Epidermal melanocyte (primary cell): ENCODE results near the gene U2AF2.

ENCODE experiments used
- DNase-seq: peaks from one replicate; pipeline ENCODE4 v3.0.0; 2011; ENCODE audit warnings: low spot score; ENCODE audit not compliant: insufficient read length

Gene U2AF2

DNA sequence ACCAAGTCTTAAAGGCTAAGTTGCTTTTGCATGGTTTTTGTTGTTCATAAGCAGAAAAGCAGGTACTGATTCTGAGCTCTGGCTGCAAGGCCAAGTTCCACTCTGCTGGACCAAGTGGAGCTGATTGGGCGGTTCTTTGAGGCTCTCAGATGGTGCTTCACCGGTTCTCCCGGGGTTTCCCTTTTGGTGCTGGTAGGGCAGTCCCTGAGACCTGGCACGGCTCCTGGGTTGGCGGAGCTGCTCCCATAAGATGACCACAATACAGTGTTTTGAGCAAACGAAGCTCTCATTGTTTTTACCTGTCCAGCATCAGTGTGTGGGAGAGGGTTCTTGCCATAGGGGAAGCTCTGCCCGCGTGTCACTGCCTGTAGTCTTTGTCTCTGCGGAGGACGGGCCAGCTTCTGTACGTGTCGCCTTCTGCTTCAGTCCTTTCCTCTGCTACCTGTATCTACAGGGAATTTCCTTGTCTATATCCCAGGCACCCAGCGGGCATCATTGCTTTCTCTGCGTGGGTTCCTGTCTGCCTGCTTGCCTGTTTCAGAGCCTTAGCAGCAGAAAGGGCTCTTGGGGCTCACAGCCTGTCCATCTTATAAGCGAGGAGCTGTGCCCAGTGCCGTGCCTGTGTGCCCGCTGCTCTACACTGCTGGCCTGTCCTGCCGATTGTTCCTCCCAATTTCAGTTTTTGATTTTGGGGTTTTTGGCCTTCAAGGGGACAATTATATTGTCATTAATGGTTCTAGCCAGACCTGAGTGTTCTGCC is 2.3 kb downstream of the U2AF2 start:
- no peak for DNase-seq

GRCh38 chr19:55658846-55659459 is 4.1 kb downstream of the U2AF2 start:
- no peak for DNase-seq

GRCh38 chr19:55659822-55660221 is 5.0 kb downstream of the U2AF2 start:
- no peak for DNase-seq

DNA sequence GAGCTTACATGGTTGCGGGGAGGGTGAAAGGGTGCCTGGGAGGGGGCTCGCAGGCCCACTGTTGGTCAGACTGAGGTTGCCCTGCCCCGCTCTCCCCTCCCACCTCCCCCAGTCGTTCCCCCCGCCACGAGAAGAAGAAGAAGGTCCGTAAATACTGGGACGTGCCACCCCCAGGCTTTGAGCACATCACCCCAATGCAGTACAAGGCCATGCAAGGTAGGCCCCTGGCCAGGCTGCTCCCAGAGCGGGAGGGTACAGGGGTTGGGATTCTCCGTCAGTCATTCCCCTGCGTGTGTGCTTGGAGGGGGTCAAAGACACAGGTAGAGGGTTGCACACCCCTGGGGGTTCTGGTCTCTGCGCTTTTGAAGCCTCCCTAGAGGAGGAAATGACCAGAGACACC is 5.6 kb downstream of the U2AF2 start:
- DNase-seq, result no peak

DNA sequence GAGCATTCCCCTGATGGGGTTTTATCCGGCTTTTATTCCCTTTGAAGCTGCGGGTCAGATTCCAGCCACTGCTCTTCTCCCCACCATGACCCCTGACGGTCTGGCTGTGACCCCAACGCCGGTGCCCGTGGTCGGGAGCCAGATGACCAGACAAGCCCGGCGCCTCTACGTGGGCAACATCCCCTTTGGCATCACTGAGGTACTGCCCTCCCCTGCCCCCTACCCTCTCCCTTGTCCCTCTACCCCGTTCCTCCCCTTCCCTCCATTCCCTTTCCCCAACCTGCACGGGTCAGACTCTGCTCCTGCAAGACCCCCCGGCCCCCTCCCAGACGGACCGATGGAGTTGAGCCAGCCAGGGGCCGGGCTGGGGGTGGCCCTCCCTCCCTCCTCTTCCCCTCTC is 6.2 kb downstream of the U2AF2 start:
- no peak for DNase-seq

- DNase-seq, result no peak
Observed at GRCh38 chr19:55661826-55662225, 7.0 kb downstream of the U2AF2 start.

- DNase-seq, result no peak
Observed at GRCh38 chr19:55663846-55664536, 9.2 kb downstream of the U2AF2 start.

GRCh38 chr19:55666343-55667005 is 11.6 kb downstream of the U2AF2 start:
- no peak for DNase-seq

DNA sequence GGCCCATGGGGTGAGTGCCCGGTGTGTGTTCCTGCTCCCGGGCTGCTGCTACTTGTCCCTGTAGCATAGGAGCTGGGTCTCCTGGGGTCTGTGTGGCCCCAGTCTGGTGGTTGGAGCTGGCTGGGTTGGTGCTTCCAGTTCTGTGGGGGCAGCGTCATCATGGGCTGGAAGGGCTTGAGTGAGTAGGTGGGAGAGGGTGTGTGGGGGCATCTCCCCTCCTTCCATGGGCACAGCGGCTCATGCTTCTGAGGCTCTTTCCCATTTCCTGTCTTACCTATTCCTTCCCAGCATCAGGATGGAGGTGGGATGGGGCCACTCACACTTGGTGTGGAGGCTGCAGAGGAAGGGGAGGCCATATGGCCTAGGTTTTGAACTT is 12.2 kb downstream of the U2AF2 start:
- no peak for DNase-seq

DNA sequence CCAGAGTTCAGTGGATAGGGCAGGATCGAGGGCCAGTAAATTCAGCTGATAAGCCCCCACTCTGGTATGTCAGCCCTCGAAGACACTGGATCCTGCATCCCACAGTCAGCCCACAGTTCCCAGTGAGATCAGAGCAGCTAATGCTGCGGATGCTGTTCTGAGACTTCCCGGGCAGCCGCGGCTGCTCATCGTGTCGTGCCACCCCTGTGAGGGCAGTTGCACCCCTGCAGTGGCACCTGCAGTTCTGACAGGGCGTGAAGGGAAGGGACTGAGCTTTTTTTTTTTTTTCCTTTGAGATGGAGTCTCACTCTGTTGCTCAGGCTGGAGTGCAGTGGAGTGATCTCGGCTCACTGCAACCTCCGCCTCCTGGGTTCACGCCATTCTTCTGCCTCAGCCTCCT is 12.7 kb downstream of the U2AF2 start:
- DNase-seq, result no peak

DNA sequence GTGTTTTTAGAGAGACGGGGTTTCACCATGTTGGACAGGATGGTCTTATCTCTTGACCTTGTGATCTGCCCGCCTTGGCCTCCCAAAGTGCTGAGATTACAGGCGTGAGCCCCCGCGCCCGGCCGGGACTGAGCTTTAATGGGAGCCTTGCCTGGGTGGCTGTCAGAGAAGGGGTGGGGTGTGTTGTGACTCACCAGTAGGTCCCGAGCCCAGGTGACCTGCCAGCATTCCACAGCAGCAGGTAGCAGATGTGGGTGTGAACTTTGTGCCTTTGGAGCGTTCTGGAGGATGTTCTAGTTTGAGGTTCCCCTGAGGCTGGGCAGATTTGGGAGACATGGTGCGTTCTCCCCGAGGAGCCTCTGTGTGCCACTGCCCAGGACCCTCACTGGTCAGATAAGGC is 13.1 kb downstream of the U2AF2 start:
- no peak for DNase-seq

- DNase-seq, result no peak
Observed at GRCh38 chr19:55668603-55669348, 13.9 kb downstream of the U2AF2 start.

- no peak for DNase-seq
Observed at GRCh38 chr19:55669418-55670279, 14.8 kb downstream of the U2AF2 start.

DNA sequence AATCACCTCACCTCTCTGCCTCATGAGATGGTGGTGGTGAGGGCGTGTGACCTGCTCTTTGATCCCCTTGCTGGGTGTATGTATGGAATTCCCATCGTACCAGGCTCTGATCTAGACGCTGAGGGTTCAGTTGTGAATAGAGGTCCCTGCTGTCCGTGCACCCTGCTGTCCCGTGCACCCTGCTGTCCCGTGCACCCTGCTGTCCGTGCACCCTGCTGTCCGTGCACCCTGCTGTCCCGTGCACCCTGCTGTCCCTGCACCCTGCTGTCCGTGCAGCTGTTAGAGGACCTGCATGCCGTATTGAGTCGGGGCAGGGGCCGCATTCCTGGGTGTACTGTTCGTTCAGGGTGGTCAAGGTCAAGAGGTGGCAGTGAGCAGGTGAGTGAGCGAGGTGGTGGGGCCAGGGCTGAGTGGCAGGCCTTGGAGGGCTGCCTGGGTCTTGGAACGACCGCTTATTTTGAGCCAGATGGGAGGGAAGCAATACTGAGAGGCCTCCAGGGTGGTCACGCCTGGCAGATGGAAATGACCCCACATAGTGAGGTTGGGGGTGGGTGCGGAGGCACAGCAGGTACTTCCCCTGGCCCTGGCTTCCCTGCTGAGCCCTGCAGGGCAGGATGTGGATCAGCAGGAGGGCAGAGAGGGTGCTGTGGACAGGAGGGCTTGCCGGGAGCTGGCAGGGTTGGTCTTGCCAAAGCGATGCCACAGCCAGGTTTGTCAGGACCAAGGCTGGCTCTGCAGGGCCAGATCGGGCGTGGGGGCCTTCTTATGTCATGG is 15.6 kb downstream of the U2AF2 start:
- no peak for DNase-seq

GRCh38 chr19:55671054-55671378 is 16.2 kb downstream of the U2AF2 start:
- DNase-seq, result no peak

GRCh38 chr19:55672418-55672817 is 17.6 kb downstream of the U2AF2 start:
- DNase-seq, result no peak

DNA sequence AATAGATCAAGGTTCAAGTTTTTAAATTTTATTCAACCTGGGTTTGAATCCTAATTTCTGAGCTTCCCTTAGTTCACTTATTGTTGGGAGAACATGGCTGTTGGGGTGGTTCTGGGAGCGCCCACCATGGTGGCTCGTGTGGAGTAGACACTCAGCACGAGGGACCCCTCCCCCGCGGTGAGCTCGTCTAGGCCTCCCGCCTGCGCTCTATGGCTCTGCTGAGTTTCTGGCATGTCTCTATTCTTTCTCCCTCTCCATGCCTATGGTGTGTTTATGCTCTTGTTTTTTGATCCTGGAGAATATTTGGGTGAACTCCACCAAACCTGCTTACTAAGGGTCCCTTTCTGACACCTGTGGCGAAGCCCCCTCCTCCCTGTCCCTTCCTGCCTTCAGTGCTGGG is 18.6 kb downstream of the U2AF2 start:
- no peak for DNase-seq

- DNase-seq, result no peak
Observed at GRCh38 chr19:55673889-55674288, 19.1 kb downstream of the U2AF2 start.

- no peak for DNase-seq
Observed at GRCh38 chr19:55674459-55674840, 19.6 kb downstream of the U2AF2 start.
